ENCODE results near the gene DIP2C. TPM values are rescaled to one million over a fixed set of nuclear protein-coding genes. Genes with fewer than 3 reads are reported as not detected.

DIP2C gene
- total RNA-seq, 1 experiment from 2014 or later = 11.0 TPM

DNA sequence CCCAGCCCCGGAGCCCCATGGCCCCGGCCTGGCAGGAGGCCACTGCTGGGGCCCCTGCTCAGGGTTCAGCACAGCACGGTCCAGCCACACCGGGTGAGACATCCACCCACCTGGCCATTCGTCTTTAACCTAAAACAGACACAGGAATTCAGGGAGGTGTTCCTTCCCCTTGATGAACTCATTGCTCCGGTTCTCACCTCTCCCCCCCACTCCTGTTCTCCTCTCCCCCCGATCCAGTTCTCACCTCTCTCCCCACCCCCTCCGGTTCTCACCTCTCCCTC is 129.8 kb downstream of the DIP2C start:
- Mint-ChIP-seq H3K4me1 (ENCODE audit: low read depth, unreplicated experiment) (peaks cover 27% of the 10 kb centered on the region), H3K27ac (ENCODE audit: unreplicated experiment) (peak overlapping the region; percentile 14), H3K9me3 (ENCODE audit: low read depth, unreplicated experiment) (peaks cover 6% of the 10 kb centered on the region), H3K36me3 (ENCODE audit: insufficient read depth, unreplicated experiment) (no peaks in the 10 kb centered on the region), H3K27me3 (ENCODE audit: unreplicated experiment) (no peaks in the 10 kb centered on the region), H3K4me3 (ENCODE audit: low read depth, unreplicated experiment) (no peak overlapping the region)
- intact Hi-C loops (cut with micrococcal nuclease; ENCODE audit: unreplicated experiment) = no loop called here
- no peak for DNase-seq
- TF ChIP-seq, protein P1, sequence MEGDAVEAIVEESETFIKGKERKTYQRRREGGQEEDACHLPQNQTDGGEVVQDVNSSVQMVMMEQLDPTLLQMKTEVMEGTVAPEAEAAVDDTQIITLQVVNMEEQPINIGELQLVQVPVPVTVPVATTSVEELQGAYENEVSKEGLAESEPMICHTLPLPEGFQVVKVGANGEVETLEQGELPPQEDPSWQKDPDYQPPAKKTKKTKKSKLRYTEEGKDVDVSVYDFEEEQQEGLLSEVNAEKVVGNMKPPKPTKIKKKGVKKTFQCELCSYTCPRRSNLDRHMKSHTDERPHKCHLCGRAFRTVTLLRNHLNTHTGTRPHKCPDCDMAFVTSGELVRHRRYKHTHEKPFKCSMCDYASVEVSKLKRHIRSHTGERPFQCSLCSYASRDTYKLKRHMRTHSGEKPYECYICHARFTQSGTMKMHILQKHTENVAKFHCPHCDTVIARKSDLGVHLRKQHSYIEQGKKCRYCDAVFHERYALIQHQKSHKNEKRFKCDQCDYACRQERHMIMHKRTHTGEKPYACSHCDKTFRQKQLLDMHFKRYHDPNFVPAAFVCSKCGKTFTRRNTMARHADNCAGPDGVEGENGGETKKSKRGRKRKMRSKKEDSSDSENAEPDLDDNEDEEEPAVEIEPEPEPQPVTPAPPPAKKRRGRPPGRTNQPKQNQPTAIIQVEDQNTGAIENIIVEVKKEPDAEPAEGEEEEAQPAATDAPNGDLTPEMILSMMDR (IDR thresholded peaks at IDR 0.05; ENCODE audit: unreplicated experiment) = no peak
- no TSS peak for BruUV-seq (replicated peaks)
- CTCF ChIA-PET = interaction anchor here (2.2 kb wide), 1 partner anchor 13 kb away, joined by 12 read pairs; no protein-coding TSS in a partner anchor

DNA sequence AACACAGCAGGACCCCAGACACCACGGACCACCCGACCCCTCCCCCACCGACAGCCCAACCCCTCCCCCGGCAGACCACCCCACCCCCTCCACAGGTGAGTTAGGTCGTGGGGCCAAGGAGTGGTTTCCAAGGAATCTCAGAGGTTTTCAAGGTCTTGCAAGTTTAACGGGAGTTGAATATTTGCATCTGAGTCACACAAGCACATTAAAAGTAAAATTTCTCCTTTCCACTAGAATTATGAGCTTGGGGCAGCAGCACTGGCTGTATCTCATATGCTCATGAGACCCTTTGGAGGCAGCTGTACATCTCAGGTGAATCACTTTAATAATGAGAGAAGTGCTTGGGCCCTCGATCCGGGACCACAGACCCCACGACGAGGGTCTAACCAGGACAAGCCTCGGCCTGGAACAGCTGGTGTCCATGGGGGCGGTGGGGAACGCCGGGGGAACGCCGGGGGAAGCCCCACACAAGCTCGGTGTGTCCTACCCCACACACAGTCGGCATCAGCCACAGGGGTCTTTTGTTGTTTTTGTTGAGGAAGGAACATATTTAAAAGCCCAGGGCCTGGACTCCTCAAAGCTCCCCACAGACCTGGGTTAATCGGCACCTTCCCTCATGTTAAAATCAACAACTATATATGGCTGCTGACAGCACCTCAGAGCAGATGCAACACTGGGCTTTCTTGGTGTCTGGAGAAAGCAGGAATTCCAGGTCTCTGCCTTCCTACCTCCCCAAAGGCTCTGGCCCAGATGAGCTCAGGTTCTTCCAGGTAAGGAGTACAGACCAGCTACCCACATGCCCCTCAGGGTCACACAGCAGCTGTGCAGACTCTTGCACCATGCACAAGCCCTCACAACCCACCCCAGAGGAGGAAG is 130.3 kb downstream of the DIP2C start:
- CTCF ChIA-PET = interaction anchor here (0.7 to 2.2 kb wide), 2 partner anchors 10 to 12 kb away, joined by 3 to 12 read pairs; no protein-coding TSS in a partner anchor
- TF ChIP-seq, protein P1 (IDR thresholded peaks at IDR 0.05; ENCODE audit: unreplicated experiment) = no peak
- no peak for DNase-seq
- Mint-ChIP-seq H3K27me3 (ENCODE audit: unreplicated experiment) (no peaks in the 10 kb centered on the region), H3K4me3 (ENCODE audit: low read depth, unreplicated experiment) (no peak overlapping the region), H3K4me1 (ENCODE audit: low read depth, unreplicated experiment) (peaks cover 27% of the 10 kb centered on the region), H3K27ac (ENCODE audit: unreplicated experiment) (peak overlapping the region; percentile 14), H3K36me3 (ENCODE audit: insufficient read depth, unreplicated experiment) (no peaks in the 10 kb centered on the region), H3K9me3 (ENCODE audit: low read depth, unreplicated experiment) (peaks cover under 1% of the 10 kb centered on the region)
- intact Hi-C loops (cut with micrococcal nuclease; ENCODE audit: unreplicated experiment) = no loop called here
- BruUV-seq (replicated peaks) = no TSS peak

DNA sequence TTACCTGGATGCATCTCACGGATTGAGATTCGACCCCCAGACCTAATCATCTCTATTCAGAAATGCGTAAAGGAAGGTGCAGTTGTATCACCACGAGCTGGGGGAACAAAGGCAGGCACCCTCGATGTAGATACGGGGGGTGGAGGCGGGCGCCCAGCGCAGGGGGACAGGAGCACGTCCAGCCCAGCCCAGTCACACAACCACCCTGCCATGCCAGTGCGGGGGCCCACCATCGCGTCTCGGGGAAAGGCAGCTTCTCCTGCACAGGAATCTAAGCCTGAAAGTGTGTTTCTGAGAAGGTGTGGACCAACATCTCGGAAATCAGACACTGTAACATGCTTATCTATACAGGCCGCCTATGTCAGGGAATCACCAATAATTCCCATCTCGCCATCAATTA is 131.1 kb downstream of the DIP2C start:
- Mint-ChIP-seq H3K9me3 (ENCODE audit: low read depth, unreplicated experiment) (no peaks in the 10 kb centered on the region), H3K4me1 (ENCODE audit: low read depth, unreplicated experiment) (peaks cover 35% of the 10 kb centered on the region), H3K27me3 (ENCODE audit: unreplicated experiment) (no peaks in the 10 kb centered on the region), H3K27ac (ENCODE audit: unreplicated experiment) (no peak overlapping the region), H3K36me3 (ENCODE audit: insufficient read depth, unreplicated experiment) (no peaks in the 10 kb centered on the region), H3K4me3 (ENCODE audit: low read depth, unreplicated experiment) (no peak overlapping the region)
- intact Hi-C loops (cut with micrococcal nuclease; ENCODE audit: unreplicated experiment) = no loop called here
- DNase-seq = no peak
- TF ChIP-seq, protein P1 (IDR thresholded peaks at IDR 0.05; ENCODE audit: unreplicated experiment) = no peak
- BruUV-seq (replicated peaks) = no TSS peak
- CTCF ChIA-PET = no interaction called here

DNA sequence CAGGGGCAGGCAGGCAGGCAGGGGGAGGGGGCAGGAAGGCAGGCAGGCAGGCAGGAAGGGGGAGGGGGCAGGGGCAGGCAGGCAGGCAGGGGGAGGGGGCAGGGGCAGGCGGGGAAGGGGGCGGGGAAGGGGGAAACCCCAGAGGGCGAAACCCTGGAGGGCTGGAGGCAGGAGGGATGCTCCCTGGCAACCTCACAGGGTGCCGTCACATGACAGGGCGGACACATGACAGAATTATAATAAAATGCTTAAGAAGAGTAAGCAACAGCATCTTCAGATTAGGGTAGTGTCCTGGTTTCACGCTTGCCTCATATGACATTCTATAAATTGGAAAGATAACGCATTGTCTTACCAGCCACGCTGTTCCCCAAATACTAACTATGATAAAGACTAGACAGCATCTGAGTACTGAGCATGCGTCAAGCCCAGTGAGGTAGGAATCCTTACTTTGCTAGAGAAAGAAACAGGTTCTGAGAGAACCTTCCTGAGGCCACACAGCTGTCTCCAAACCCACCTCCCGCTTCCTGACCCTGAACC is 131.6 kb downstream of the DIP2C start:
- Mint-ChIP-seq H3K27ac (ENCODE audit: unreplicated experiment) (no peak overlapping the region), H3K27me3 (ENCODE audit: unreplicated experiment) (no peaks in the 10 kb centered on the region), H3K4me1 (ENCODE audit: low read depth, unreplicated experiment) (peaks cover 35% of the 10 kb centered on the region), H3K9me3 (ENCODE audit: low read depth, unreplicated experiment) (no peaks in the 10 kb centered on the region), H3K36me3 (ENCODE audit: insufficient read depth, unreplicated experiment) (no peaks in the 10 kb centered on the region), H3K4me3 (ENCODE audit: low read depth, unreplicated experiment) (no peak overlapping the region)
- BruUV-seq (replicated peaks) = no TSS peak
- intact Hi-C loops (cut with micrococcal nuclease; ENCODE audit: unreplicated experiment) = no loop called here
- CTCF ChIA-PET = no interaction called here
- no peak for DNase-seq
- TF ChIP-seq, protein P1 (IDR thresholded peaks at IDR 0.05; ENCODE audit: unreplicated experiment) = no peak

Data from Calu3 (cell line).